Spleen (tissue), 7 donors: ENCODE measurements around the gene DBET.
"Not testable (repeated sequence)": the region's sequence is repeated elsewhere in the genome, so short reads cannot be mapped to it uniquely, and the experiment has no call there.

Source experiments
- POLR2A ChIP-seq, 3 donors: fragments of 450-650 bp; IDR thresholded peaks; one replicate each; pipeline ENCODE4 v1.5.1; 2017; ENCODE audit warnings: antibody characterized with exemption in 3 of 3, mild to moderate bottlenecking in 1 of 3
- POLR2AphosphoS5 ChIP-seq, 3 donors: sonication (generic); formaldehyde crosslinking; IDR thresholded peaks; one replicate each; pipeline ENCODE4 v1.5.1; 2017; ENCODE audit warnings: antibody characterized with exemption in 3 of 3
- TF ChIP-seq, protein P1 (sequence below), 11 experiments: fragments of 200-600 bp in 7 of 11; fragments of 450-650 bp in 4 of 11; sonication (generic) in 4 of 11; IDR thresholded peaks in 8 of 11; conservative IDR thresholded peaks in 3 of 11; 1 replicate in 7 of 11; 2 replicates in 4 of 11; pipeline versions ENCODE4 v1.4.0 to v1.8.0; 2016 to 2021; ENCODE audit warnings: antibody characterized with exemption in 11 of 11, inconsistent platforms in 4 of 11, mild to moderate bottlenecking in 1 of 11
- donor health status: DM: no; HTN: no; CAD: no; lungs with moderate emphysema.
- donor health status: DM: no; HTN: no; CAD: no.
- donor health status: DM: no; HTN: no; CAD: no.

DNA sequence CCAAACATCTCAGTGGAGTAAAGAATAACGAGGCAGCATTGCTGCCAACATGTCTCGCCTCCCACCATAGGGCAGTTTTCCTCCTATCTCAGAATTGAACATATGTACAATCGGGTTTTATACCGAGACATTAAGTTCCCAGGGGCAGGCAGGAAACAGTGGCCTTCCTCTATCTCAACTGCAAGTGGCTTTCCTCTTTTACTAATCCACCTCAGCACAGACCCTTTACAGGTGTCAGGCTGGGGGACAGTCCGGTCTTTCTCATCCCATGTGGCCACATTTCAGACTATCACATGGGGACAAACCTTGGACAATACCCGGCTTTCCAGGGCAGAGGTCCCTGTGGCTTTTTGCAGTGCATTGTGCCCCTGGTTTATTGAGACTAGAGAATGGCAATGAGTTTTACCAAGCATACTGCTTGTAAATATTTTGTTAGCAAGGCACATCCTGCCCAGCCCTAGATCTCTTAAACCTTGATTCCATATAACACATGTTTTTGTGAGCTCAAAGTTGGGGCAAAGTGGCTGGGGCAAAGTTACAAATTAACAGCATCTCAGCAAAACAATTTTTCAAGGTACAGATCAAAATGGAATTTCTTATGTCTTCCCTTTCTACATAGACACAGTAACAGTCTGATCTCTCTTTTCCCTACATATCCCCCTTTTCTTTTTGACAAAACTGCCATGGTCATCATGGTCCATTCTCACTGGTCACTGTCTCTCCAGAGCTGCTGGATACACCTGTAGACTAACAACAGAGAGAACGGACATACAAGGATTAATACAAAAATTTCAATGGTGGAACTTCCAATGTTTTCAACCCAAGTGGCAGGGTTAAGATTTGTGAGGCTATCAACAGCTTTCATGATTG lies 42.5 kb downstream of the DBET start:
- TF ChIP-seq, protein P1, sequence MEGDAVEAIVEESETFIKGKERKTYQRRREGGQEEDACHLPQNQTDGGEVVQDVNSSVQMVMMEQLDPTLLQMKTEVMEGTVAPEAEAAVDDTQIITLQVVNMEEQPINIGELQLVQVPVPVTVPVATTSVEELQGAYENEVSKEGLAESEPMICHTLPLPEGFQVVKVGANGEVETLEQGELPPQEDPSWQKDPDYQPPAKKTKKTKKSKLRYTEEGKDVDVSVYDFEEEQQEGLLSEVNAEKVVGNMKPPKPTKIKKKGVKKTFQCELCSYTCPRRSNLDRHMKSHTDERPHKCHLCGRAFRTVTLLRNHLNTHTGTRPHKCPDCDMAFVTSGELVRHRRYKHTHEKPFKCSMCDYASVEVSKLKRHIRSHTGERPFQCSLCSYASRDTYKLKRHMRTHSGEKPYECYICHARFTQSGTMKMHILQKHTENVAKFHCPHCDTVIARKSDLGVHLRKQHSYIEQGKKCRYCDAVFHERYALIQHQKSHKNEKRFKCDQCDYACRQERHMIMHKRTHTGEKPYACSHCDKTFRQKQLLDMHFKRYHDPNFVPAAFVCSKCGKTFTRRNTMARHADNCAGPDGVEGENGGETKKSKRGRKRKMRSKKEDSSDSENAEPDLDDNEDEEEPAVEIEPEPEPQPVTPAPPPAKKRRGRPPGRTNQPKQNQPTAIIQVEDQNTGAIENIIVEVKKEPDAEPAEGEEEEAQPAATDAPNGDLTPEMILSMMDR (IDR thresholded peaks at IDR 0.05 in 8 of 11, conservative IDR thresholded peaks at IDR 0.05 in 3 of 11) = not testable (repeated sequence)
- TF ChIP-seq POLR2AphosphoS5, POLR2A (IDR thresholded peaks at IDR 0.05): not testable (repeated sequence)
